PC-3 (cell line): Measurements from ENCODE around the gene FAM228B.

Experiments
- EZH2 ChIP-seq: fragments of 300-600 bp; sonication (generic); IDR thresholded peaks from one replicate; pipeline ENCODE4 v1.6.1; 2017; ENCODE audit warnings: antibody characterized with exemption, mild to moderate bottlenecking, low read length; ENCODE audit not compliant: unreplicated experiment
- EZH2phosphoT487 ChIP-seq: fragments of 300-600 bp; sonication (generic); IDR thresholded peaks from 2 replicates; pipeline ENCODE4 v1.6.1; 2018; ENCODE audit warnings: mild to moderate bottlenecking, antibody characterized with exemption, low read length, borderline replicate concordance
- TF ChIP-seq, protein P1 (sequence below): fragments of 300-600 bp; sonication (generic); conservative IDR thresholded peaks from 2 replicates; pipeline ENCODE4 v1.5.1; 2017; ENCODE audit warnings: antibody characterized with exemption, low read depth, mild to moderate bottlenecking, low read length

- TF ChIP-seq, protein P1, sequence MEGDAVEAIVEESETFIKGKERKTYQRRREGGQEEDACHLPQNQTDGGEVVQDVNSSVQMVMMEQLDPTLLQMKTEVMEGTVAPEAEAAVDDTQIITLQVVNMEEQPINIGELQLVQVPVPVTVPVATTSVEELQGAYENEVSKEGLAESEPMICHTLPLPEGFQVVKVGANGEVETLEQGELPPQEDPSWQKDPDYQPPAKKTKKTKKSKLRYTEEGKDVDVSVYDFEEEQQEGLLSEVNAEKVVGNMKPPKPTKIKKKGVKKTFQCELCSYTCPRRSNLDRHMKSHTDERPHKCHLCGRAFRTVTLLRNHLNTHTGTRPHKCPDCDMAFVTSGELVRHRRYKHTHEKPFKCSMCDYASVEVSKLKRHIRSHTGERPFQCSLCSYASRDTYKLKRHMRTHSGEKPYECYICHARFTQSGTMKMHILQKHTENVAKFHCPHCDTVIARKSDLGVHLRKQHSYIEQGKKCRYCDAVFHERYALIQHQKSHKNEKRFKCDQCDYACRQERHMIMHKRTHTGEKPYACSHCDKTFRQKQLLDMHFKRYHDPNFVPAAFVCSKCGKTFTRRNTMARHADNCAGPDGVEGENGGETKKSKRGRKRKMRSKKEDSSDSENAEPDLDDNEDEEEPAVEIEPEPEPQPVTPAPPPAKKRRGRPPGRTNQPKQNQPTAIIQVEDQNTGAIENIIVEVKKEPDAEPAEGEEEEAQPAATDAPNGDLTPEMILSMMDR = no peak
- TF ChIP-seq EZH2 = no peak
- TF ChIP-seq EZH2phosphoT487 = no peak
These were observed 20.6 kb upstream of the FAM228B start for GRCh38 chr2:24102677-24103076.
